IPS-NIHi7 (cell line): ENCODE data around the gene ZBED2.
"Not testable (repeated sequence)": the region's sequence is repeated elsewhere in the genome, so short reads cannot be mapped to it uniquely, and the experiment has no call there.

ENCODE experiments used
- DNase-seq: peaks from one replicate; pipeline ENCODE4 v3.0.0; 2012; ENCODE audit warnings: mixed read lengths; ENCODE audit errors: extremely low spot score

ZBED2 gene

DNA sequence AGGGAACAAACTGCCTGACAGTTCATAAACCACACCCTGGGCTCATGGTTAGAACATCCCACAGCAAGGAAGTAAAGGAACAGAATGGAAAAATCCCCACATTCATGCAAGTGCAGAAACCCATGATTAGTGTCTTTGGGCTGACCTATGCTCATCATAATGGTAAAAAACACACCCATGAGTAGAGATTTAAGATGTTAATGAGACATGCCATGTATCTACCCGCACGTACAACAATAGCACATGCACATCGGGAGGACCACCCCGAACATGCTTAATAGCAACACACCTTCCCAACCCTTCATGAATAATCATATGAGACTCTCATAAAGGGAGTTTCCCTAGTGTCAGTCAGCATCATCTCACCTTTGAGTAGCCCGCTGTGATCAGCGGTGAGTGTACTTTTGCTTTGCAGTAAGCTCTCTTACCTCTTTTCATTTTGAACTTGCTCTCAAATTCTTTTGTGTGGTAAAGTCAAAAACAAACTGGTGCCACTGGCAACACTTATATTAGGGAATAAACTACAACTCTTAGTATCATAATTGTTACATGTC, 23.2 kb downstream of the ZBED2 start:
- DNase-seq: no peak

DNA sequence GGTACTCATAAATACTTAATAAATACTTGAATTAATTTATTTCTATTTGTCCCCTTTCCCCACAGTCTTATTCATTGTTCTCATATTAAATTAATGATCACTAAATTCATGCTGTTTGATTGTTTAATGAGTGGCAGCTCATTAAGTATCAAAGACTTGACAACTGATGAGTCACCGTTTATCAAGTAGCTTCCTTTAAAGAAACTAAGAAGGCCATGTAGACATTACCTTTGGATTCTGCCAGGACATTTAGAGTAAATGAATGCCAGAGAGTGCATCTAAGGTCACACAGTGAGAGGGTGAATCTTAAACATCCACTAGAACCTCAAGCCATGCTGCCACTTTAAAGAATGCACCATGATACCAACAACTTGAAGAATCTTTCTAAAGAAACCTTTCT, 23.9 kb downstream of the ZBED2 start:
- no peak for DNase-seq

DNA sequence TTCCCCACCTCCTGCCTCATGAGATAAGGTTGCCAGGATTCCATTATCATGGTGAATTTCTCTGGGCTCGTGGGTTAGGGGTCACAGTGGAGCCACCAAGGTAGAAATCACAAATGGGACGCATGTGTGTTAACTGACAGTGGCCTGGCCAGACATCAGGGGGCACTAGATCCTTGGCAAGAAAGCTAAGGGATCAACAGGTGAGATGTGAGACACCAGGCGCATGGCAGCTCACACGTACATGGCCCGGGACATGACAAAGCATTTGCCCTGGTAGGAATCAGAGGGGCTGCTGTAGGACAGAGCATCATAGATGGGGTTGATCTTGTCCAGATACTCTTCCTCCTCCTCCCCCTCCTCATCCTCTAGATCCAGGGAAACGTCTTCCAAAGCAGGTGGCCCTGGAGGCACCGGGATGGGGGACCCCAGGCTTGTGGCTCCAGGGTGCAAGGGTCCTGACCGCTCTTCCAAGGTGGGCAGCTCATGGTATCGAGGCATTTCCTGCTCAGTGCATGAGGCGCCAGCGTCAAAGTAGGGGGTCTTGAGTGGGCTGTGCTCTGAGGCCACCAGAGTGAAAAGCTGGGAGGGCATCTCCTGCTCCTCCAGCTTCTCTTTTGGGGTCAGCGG, 24.6 kb downstream of the ZBED2 start:
- DNase-seq: no peak

DNA sequence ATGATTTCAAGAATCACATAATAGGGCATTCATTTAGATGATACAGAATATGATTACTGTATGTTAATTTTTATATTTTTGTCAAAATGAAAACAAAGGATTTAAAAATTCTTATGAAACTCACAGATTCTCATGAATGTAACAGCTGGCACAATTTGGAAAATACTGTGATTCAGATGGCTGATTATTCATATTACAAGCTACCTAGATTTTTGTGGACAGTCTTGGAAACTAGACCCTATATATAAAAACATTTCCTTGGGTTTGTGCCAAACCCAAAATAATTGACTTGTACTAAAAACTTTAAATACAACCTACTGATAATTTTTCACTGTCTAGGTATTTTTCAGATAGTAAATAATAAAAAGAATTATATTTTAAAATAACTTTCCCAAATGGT, 26.2 kb downstream of the ZBED2 start:
- DNase-seq: no peak

DNA sequence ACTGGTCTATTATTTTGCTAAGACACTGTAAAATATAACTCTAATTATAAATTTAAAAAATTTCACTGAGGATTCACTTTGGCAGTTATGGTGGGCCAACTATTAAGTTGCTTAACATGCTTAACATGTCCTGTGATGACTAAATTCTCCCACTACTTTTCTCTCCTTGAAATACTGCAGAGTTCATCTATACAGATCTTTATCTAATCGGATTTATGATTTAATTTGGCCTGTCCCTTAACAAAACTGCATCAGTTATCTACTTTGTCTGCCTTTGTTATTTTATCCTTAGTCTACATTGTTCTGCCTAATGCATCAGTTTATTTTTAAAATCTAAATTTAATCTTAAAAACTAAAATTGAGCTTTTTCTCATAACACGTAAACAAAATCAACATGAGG, 26.8 kb downstream of the ZBED2 start:
- no peak for DNase-seq

DNA sequence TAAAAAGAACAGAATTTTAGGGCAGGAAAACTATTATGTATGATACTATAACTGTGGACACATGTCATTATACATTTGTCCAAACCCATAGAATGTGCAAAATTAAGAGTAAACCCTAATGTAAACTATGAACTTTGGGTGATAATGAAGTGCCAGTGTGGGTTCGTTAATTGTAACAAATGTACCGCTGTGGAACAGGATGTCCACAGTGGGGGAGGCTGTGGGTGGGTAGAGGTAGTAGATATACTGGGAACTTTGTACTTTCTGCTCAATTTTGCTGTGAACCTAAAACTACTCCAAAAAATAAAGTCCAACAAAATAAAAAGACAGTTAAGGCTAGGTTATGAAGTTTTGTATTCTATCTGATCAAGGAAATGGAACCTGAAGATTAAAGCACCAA, 28.3 kb downstream of the ZBED2 start:
- DNase-seq: no peak

DNA sequence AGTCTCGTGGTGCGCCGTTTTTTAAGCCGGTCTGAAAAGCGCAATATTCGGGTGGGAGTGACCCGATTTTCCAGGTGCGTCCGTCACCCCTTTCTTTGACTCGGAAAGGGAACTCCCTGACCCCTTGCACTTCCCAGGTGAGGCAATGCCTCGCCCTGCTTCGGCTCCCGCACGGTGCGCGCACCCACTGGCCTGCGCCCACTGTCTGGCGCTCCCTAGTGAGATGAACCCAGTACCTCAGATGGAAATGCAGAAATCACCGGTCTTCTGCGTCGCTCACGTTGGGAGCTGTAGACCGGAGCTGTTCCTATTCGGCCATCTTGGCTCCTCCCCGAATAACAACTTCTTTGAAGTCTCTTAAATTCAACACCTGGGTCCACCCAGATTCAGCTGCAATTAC, 33.2 kb downstream of the ZBED2 start:
- not testable (repeated sequence) for DNase-seq

DNA sequence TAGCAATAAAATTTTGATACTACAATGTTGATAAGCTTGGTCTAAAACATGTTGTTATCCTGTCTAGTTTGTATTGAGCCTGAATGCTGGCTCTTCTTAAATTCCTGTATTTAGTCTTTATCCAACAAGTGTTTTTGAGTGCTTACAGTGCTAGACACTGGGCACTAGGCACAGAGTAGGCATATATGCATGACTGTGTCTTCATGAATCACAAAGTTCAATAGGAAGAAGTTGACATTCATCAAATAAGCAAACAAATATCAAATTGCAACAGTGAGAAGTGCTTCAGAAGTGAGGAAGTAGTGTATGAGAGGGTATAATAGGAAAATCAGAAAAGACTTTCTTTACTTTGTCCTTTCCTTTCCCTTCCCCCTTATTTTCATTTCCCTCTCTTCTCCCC, 46.4 kb downstream of the ZBED2 start:
- no peak for DNase-seq

DNA sequence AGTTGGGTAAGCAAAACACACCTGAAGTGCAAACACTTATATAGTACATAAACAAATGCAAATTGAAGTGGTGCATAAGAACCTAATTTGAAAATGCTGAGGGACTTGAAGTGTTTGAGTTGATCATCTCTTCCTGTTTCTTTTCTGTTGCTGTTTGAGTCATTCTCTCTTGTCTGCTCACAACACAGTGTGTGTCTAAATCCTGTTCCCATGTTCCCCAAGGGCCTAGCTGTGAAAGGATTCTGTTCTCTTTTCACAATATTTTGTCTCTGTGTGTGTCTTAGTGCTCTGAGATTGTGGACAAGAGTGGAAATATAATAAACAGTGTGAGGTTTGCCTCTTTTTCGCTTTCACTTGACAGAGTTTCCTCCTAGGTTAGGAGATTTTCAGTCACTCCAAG, 47.1 kb downstream of the ZBED2 start:
- no peak for DNase-seq

DNA sequence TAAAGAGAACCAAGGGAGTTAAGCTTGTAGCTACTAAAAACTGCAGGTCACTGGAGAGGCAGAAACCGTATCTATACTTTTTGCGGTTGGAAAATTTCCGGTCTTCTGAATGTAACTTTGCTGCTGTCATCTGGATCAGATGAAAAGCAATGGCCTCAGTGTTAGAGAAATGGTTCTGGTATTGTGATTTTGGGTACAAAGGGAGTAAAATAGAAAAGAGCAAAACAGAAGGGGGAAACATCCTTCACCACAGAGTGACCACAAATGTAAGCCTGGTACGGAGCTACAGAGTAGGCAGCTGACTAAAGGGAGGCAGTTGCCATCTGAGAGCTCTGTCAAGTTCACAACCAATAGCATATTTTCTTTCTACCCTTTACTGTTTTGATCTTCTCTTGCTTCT, 47.5 kb downstream of the ZBED2 start:
- DNase-seq: no peak

DNA sequence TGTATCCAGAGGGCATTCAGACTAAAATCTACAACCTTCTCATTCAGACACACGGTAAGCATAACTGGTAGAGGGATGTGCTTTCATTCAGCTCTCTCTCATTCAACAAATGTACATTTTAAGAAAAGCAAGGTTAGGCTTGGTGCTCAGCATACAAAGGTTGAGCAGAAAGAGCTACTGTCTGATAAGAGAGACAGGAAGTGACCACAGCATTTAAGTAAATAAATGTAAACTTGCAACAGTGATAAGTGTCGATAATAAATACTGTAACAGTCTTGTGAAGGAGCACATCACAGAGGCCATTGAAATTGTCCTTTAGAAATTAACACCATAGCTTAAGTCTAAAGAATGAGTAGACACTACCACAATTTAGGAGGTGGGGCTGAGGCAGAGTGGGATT, 49.8 kb downstream of the ZBED2 start:
- DNase-seq: no peak
